Endothelial cell (in vitro differentiated cells): ENCODE measurements around the gene TEX14. TPM values are rescaled to one million over a fixed set of nuclear protein-coding genes. Genes with fewer than 3 reads are reported as not detected.
"Not testable (repeated sequence)": the region's sequence is repeated elsewhere in the genome, so short reads cannot be mapped to it uniquely, and the experiment has no call there.

ENCODE experiments used
- DNase-seq: peaks from one replicate; pipeline ENCODE4 v3.0.0; 2021; ENCODE audit warnings: low spot score
- H3K27ac Mint-ChIP-seq: one replicate; pipeline ENCODE4 v1.8.0; 2021; ENCODE audit warnings: mixed read lengths, inconsistent platforms; ENCODE audit not compliant: unreplicated experiment
- H3K27me3 Mint-ChIP-seq: one replicate; pipeline ENCODE4 v1.8.0; 2021; ENCODE audit warnings: mild to moderate bottlenecking, moderate library complexity, mixed read lengths, inconsistent platforms; ENCODE audit not compliant: unreplicated experiment
- H3K36me3 Mint-ChIP-seq: one replicate; pipeline ENCODE4 v1.8.0; 2021; ENCODE audit warnings: mild to moderate bottlenecking, low read depth, mixed read lengths, inconsistent platforms; ENCODE audit not compliant: unreplicated experiment
- H3K4me1 Mint-ChIP-seq: one replicate; pipeline ENCODE4 v1.8.0; 2021; ENCODE audit warnings: mild to moderate bottlenecking, mixed read lengths, inconsistent platforms; ENCODE audit not compliant: unreplicated experiment
- H3K4me3 Mint-ChIP-seq: one replicate; pipeline ENCODE4 v1.8.0; 2021; ENCODE audit warnings: mild to moderate bottlenecking, mixed read lengths, inconsistent platforms; ENCODE audit not compliant: unreplicated experiment
- H3K9me3 Mint-ChIP-seq: one replicate; pipeline ENCODE4 v1.8.0; 2021; ENCODE audit warnings: mixed read lengths, inconsistent platforms; ENCODE audit not compliant: unreplicated experiment
- total RNA-seq: library from RNA; stranded (reverse); fragmentation: NEBNext Ultra II Directional; extraction: Animal tissue kit (Norgen Biotek cat#: 25700); gene quantifications from one replicate; pipeline ENCODE4 v1.2.1, GENCODE V29; 2021; ENCODE audit not compliant: unreplicated experiment
- TF ChIP-seq, protein P1 (sequence below): fragments of 200-600 bp; sonication (generic); IDR thresholded peaks from one replicate; pipeline ENCODE4 v1.5.0; 2021; ENCODE audit warnings: antibody characterized with exemption; ENCODE audit not compliant: unreplicated experiment

Gene TEX14
- total RNA-seq, 1 donor from 2014 or later: 0.21 TPM

GRCh38 chr17:58688521-58688920, 3.3 kb downstream of the TEX14 start:
- TF ChIP-seq, protein P1, sequence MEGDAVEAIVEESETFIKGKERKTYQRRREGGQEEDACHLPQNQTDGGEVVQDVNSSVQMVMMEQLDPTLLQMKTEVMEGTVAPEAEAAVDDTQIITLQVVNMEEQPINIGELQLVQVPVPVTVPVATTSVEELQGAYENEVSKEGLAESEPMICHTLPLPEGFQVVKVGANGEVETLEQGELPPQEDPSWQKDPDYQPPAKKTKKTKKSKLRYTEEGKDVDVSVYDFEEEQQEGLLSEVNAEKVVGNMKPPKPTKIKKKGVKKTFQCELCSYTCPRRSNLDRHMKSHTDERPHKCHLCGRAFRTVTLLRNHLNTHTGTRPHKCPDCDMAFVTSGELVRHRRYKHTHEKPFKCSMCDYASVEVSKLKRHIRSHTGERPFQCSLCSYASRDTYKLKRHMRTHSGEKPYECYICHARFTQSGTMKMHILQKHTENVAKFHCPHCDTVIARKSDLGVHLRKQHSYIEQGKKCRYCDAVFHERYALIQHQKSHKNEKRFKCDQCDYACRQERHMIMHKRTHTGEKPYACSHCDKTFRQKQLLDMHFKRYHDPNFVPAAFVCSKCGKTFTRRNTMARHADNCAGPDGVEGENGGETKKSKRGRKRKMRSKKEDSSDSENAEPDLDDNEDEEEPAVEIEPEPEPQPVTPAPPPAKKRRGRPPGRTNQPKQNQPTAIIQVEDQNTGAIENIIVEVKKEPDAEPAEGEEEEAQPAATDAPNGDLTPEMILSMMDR: no peak
- no peak for DNase-seq
- Mint-ChIP-seq H3K4me3 (no peak overlapping the region), H3K27me3 (peaks cover 4% of the 10 kb centered on the region), H3K27ac (no peak overlapping the region), H3K36me3 (no peaks in the 10 kb centered on the region), H3K4me1 (peaks cover 23% of the 10 kb centered on the region), H3K9me3 (no peaks in the 10 kb centered on the region)

GRCh38 chr17:58686980-58687379, 4.9 kb downstream of the TEX14 start:
- H3K4me1 Mint-ChIP-seq: peaks cover 8% of the 10 kb centered on the region
- no peaks in the 10 kb centered on the region for H3K9me3 Mint-ChIP-seq
- TF ChIP-seq, protein P1: no peak
- H3K36me3 Mint-ChIP-seq: no peaks in the 10 kb centered on the region
- peaks cover 2% of the 10 kb centered on the region for H3K27me3 Mint-ChIP-seq
- no peak overlapping the region for H3K27ac Mint-ChIP-seq
- H3K4me3 Mint-ChIP-seq: no peak overlapping the region
- DNase-seq: no peak

GRCh38 chr17:58684462-58684861, 7.4 kb downstream of the TEX14 start:
- H3K36me3 Mint-ChIP-seq, H3K4me3 Mint-ChIP-seq, H3K27ac Mint-ChIP-seq, H3K4me1 Mint-ChIP-seq, H3K9me3 Mint-ChIP-seq, DNase-seq, H3K27me3 Mint-ChIP-seq: not testable (repeated sequence)

DNA sequence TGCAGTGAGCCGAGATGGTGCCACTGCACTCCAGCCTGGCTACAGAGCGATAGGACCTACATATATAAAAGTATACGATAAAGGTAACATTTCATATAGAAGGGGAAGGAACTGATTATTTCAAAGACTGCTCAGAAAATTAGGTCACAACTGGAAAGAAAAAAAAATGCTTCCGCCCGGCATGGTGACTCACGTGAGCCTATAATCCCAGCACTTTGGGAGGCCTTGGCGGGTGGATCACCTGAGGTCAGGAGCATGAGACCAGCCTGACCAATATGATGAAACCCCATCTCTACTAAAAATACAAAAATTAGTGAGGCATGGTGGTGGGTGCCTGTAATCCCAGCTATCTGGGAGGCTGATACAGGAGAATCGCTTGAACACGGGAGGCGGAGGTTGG, 7.8 kb downstream of the TEX14 start:
- H3K4me3 Mint-ChIP-seq: no peak overlapping the region
- no peak overlapping the region for H3K27ac Mint-ChIP-seq
- H3K4me1 Mint-ChIP-seq: peaks cover 8% of the 10 kb centered on the region
- no peaks in the 10 kb centered on the region for H3K9me3 Mint-ChIP-seq
- TF ChIP-seq, protein P1: no peak
- H3K27me3 Mint-ChIP-seq: peaks cover 2% of the 10 kb centered on the region
- no peaks in the 10 kb centered on the region for H3K36me3 Mint-ChIP-seq
- no peak for DNase-seq

DNA sequence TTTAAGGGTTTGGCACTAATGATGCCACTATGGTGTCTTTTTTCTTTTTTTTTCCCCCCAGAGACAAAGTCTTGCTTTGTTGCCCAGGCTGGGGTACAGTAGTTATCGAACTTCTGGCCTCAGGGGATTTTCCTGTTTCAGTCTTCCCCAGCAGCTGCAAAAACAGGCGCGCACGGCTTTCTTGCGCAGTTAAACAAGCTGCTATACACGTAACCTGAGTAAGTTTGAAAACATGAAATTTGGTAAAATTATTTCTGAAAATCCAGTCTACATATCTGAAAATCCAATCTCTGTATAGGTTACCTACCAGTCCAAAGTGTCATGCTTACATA, 11.8 kb downstream of the TEX14 start:
- Mint-ChIP-seq H3K4me1 (no peaks in the 10 kb centered on the region), H3K4me3 (no peak overlapping the region), H3K9me3 (no peaks in the 10 kb centered on the region), H3K36me3 (no peaks in the 10 kb centered on the region), H3K27me3 (peaks cover 1% of the 10 kb centered on the region), H3K27ac (no peak overlapping the region)
- no peak for DNase-seq
- TF ChIP-seq, protein P1: no peak
